ENCODE measurements around the gene MPHOSPH9.

Gene MPHOSPH9

GRCh38 chr12:123232807-123233504 lies at the start of gene MPHOSPH9, which contains the start of gene MTRFR:
MPHOSPH9 (minus strand) TSS chr12:123233141; CDS start chr12:123230364, 2,777 bp downstream.
MTRFR (plus strand) TSS chr12:123233436; CDS start chr12:123253675, 20,239 bp downstream.
- DNase-seq (ENCODE audit: low read depth in 1 of 2, low spot score in 1 of 2), result peak; percentile 91 to 98

DNA sequence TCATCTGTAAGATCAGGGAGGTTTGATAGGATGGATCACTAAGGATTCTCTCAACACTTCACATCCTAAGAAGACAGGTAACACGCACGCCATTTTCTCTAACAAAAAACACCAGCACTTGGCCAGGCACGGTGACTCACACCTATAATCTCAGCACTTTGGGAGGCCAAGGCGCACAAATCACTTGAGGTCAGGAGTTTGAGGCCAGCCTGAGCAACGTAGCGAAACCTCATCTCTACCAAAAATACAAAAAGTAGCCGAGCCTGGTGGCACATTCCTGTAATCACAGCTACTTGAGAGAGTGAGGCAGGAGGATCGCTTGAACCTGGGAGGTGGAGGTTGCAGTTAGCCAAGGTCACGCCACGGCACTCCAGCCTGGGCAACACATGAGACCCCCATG lies 49.2 kb upstream of the MPHOSPH9 start:
- no peak for DNase-seq (ENCODE audit: low read depth in 1 of 2, low spot score in 1 of 2)

GRCh38 chr12:123280971-123281370 lies 48.0 kb upstream of the MPHOSPH9 start:
- no peak for DNase-seq (ENCODE audit: low read depth in 1 of 2, low spot score in 1 of 2)

- no peak for DNase-seq (ENCODE audit: low read depth in 1 of 2, low spot score in 1 of 2)
These were observed 45.2 kb upstream of the MPHOSPH9 start for GRCh38 chr12:123278101-123278627.

- no peak for DNase-seq (ENCODE audit: low read depth in 1 of 2, low spot score in 1 of 2)
These were observed 40.2 kb upstream of the MPHOSPH9 start for GRCh38 chr12:123273166-123273565.

DNA sequence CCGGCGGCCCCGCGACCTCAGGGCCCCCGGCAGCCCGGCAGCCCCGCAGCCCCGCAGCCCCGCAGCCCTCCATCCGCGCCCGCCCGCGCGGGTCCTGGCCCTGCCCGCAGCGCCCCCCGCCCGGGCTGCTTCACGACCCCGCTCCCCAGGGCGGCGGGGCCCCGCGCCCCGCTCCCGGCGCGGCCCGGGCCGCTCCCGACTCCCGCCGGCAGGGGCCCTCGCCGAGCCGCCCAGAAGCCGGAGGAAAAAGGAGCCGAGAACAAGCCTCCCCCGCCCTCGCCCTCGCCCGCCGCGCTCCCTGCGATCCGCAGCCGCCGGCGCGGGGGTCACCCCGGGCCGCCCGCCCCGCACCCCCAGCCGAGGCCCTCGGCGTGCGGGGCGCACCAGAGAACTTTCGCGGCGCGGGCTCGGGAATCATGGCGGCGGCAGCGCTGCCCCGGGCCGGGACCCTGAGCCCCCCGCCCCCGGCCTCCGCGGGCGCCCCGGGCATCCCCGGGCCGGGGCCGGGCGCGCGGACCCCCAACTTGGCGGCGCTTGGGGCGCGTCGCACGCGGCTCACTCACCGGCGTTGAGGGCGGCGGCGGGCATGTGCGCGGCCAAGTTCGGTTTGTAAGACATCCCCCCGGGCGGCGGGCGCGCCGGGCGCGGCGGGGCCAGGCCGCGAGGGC lies 38.2 kb upstream of the MPHOSPH9 start:
- DNase-seq (ENCODE audit: low read depth in 1 of 2, low spot score in 1 of 2), result peak; percentile 57 to 73

- DNase-seq (ENCODE audit: low read depth in 1 of 2, low spot score in 1 of 2), result no peak
These were observed 37.5 kb upstream of the MPHOSPH9 start for GRCh38 chr12:123270214-123271000.

DNA sequence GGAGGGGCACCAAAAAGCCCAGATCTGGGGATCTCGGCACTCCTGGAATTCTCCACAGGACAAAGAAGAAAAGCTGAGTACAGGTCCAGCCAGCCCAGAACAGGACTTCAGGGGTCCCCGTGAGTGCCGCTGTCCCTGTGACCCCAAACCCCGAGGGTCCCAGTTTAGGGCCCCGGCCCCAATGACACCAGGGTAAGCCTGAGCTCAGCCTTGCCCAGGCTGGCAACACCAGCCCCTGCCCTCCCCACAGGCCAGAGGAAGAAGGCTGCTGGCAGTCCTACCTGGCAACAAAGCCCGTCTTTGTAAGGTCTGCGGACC lies 36.9 kb upstream of the MPHOSPH9 start:
- DNase-seq (ENCODE audit: low read depth in 1 of 2, low spot score in 1 of 2), result no peak

DNA sequence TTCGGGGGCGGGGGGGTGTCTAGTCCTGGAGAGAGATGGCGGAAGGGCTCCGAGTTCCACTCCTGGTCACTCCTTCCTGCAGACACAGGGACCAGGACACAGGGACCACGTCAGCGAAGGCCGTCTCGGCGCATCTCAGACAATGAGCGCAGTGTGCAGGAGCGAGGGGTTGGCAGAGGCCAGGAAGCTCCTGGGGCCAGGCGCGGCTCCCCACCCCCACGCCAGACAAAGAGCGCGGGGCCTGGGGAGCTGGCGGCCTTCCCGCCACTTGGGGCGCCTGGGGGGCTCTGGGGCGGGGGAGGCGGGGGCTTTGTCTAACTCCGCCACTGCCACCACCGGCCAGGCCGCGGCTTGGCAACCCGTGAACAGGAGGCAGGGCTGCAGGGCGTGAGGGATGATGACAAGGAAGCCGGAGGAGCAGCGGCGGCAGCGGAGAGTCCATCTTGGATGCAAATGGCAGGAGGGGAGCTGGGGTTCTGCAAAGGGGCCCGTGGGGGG lies 36.5 kb upstream of the MPHOSPH9 start:
- DNase-seq (ENCODE audit: low read depth in 1 of 2, low spot score in 1 of 2), result no peak

GRCh38 chr12:123268850-123269249 lies 35.9 kb upstream of the MPHOSPH9 start:
- no peak for DNase-seq (ENCODE audit: low read depth in 1 of 2, low spot score in 1 of 2)

- DNase-seq (ENCODE audit: low read depth in 1 of 2, low spot score in 1 of 2), result no peak
These were observed 35.3 kb upstream of the MPHOSPH9 start for GRCh38 chr12:123267991-123268843.

DNA sequence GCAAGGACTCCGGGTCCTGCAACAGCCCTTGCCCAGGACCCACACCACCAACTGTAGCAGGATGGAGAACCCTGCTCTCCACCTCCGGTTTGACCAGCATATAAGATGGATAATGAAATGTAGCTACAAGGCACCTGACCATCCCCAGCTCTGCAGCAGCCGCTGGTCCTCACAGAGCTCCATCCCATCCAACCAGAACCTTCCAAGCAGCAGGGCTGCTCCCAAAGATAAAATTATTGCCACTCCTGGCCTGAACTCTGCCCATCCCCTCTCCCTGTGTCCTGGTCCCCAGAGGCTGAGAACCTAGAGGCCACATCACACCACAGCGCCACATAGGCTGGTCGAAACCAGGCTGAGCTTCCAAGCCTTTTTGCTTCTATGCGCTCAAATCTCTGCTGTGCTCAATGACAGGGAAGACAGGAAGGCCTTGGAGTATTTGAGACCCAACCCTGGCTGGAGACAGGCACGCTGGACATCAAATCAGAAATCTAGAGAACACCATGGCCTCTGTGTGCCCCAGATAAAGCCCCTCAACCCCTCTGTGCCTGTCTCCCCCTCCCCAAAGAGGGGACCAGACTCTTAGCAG lies 34.5 kb upstream of the MPHOSPH9 start:
- DNase-seq (ENCODE audit: low read depth in 1 of 2, low spot score in 1 of 2), result no peak

- no peak for DNase-seq (ENCODE audit: low read depth in 1 of 2, low spot score in 1 of 2)
These were observed 33.8 kb upstream of the MPHOSPH9 start for GRCh38 chr12:123266679-123267277.

GRCh38 chr12:123265851-123266678 lies 33.1 kb upstream of the MPHOSPH9 start:
- no peak for DNase-seq (ENCODE audit: low read depth in 1 of 2, low spot score in 1 of 2)

- DNase-seq (ENCODE audit: low read depth in 1 of 2, low spot score in 1 of 2), result no peak
These were observed 31.7 kb upstream of the MPHOSPH9 start for GRCh38 chr12:123264642-123265041.

GRCh38 chr12:123263196-123263817 lies 30.4 kb upstream of the MPHOSPH9 start:
- no peak for DNase-seq (ENCODE audit: low read depth in 1 of 2, low spot score in 1 of 2)

DNA sequence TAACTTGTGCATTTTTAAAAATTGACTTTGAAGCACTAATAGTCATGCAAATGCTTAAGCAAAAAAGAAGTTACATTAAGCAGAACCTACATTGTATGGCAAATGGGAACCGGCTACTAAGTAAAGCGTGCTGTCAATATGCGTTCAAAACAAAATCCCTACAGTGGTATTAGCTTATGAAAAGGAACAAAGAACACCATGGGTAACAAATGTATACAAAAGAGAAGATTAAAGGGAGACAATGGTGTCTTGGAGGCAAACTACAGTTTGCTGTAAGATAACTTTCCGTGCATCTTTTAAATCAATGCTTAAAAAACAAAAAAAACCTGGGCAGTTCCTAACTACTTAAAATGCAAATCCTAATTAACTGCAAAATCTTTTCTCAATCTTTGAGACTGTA lies 28.3 kb upstream of the MPHOSPH9 start:
- DNase-seq (ENCODE audit: low read depth in 1 of 2, low spot score in 1 of 2), result no peak

DNA sequence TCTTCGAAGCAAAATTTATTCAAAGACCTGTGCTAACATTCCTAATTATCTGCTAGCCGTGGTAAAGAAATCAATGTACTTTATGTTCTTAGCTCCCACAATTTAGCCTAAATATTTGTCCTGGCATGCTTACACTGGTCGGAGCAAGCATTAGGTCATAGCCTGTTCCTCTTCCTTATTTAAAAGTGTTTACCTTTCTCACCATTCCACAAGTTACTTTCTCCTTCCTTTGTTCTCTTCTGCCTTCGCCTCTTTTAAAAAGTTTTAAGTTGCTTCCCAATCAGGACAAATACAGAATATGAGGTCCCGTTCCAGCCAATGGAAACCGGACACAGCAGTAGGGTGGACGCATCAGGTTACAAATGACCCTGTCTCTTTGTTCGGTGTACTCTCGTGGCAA lies 27.1 kb upstream of the MPHOSPH9 start:
- DNase-seq (ENCODE audit: low read depth in 1 of 2, low spot score in 1 of 2), result no peak

DNA sequence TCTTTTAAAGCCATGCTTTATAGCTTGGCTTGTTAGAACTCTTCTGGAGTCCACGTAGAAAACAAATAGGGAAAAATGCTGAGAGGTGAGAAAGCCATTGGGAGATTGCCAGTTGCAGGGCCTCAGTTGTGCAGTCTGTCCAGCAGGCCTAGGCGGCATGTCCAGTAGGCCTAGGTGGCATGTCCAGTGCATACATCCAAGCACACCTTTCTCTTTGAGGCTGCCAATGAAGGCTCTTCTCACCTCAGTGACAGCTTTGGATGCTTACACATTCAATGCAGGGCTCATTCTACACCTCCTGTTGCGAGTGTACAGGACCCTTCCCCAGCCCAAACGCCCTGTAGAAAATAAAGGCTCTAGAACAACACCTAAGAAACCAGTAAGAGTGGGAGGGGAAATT lies 25.7 kb upstream of the MPHOSPH9 start:
- no peak for DNase-seq (ENCODE audit: low read depth in 1 of 2, low spot score in 1 of 2)
